ENCODE results near the gene LRIG2. TPM values are rescaled to one million over a fixed set of nuclear protein-coding genes. Genes with fewer than 3 reads are reported as not detected.
A peak's percentile ranks its signal among the peaks of the same experiment; 100 is the strongest.
"Not testable (repeated sequence)": the region's sequence is repeated elsewhere in the genome, so short reads cannot be mapped to it uniquely, and the experiment has no call there.

The LRIG2 gene
- total RNA-seq, 2 experiments from 2014 or later: 13.7 to 15.6 TPM

DNA sequence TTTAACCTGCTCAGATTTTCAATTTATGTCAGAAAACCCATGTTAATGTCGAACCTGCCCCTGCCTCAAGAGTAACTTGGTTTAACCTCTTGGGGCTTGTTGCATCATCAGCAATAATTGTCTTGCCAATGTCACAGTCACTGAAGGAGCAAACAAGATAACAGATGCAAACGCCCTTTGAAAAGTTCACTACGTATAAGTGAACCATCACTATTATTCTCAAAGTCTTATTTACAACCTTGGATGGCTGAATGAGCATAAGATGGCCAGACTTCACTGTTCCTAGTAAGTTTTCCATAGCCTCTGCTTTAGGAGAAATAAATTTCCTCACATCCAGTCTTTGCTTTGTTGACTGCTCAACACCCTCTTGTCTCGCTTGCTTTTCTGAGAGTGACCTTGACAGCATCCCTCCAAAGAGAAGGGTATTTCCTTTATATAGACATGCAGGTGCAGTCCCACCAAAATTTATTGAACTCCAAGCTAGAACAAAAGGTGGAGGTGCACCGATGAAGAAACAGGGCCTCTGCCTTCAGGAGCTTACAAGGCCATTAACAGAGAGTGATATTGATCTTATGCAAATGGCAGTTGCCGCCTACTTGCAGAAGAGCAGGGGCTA is 749 bp upstream of the LRIG2 start:
- ATAC-seq (no peak), DNase-seq (no peak)
- Mint-ChIP-seq H3K36me3 (ENCODE audit: low read depth) (peaks cover 9% of the 10 kb centered on the region), H3K27ac (peak overlapping the region; percentile 93), H3K9me3 (ENCODE audit: insufficient read depth) (no peaks in the 10 kb centered on the region), H3K27me3 (ENCODE audit: low read depth) (no peaks in the 10 kb centered on the region), H3K4me1 (ENCODE audit: low read depth) (peaks cover 33% of the 10 kb centered on the region), H3K4me3 (peak overlapping the region; percentile 98)
- CTCF ChIA-PET: interaction anchor here (0.6 to 4.7 kb wide), 89 partner anchors 9 to 809 kb away, joined by 3 to 67 read pairs (median 4); partner anchors contain the start of genes PHTF1, PPM1J, RSBN1 and SLC16A1
- POLR2A ChIA-PET: interaction anchor here (0.6 to 2.2 kb wide), 6 partner anchors 27 to 454 kb away, joined by 3 to 14 read pairs (median 4); partner anchors contain the start of genes SLC16A1 and ST7L

DNA sequence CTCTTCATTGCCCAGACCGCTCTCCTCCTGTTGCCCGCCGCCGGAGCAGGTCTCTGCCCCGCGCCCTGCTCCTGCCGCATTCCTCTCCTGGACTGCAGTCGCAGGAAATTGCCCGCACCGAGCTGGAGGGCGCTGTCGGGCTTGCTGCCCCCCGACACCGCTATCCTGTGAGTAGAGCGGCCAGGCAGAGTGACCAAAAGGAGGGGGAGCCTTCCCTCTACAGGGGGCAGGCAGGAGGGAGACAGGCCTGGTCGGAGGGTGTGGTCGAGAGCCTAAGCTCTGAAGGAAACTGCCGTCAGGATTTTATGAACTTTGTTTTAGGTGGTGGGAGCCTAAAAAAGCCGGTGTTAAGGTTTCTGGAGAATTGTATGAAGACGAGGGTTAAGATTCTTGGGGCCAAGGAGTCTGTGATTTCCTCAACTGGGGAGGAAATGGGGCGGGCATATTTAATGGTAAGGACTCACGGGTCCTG is 517 bp downstream of the LRIG2 start:
- Mint-ChIP-seq H3K9me3 (ENCODE audit: insufficient read depth) (no peaks in the 10 kb centered on the region), H3K27me3 (ENCODE audit: low read depth) (no peaks in the 10 kb centered on the region), H3K36me3 (ENCODE audit: low read depth) (peaks cover 18% of the 10 kb centered on the region), H3K4me1 (ENCODE audit: low read depth) (peaks cover 33% of the 10 kb centered on the region), H3K27ac (peak overlapping the region; percentile 93), H3K4me3 (peak overlapping the region; percentile 98)
- POLR2A ChIA-PET: interaction anchor here (0.6 to 2.2 kb wide), 4 partner anchors 20 to 1679 kb away, joined by 3 to 14 read pairs (median 4); partner anchors contain the start of gene SLC16A1
- ATAC-seq (peak; percentile 20), DNase-seq (no peak)
- CTCF ChIA-PET: interaction anchor here (0.7 to 4.7 kb wide), 54 partner anchors 8 to 739 kb away, joined by 3 to 67 read pairs (median 5); partner anchors contain the start of genes PHTF1, PPM1J, RSBN1 and SLC16A1

GRCh38 chr1:113074237-113074636 is 1.2 kb downstream of the LRIG2 start:
- ChIA-PET POLR2A (interaction anchor here (1.0 kb wide), 1 partner anchor 21 kb away, joined by 3 read pairs; no protein-coding TSS in a partner anchor), CTCF (interaction anchor here (1.3 to 4.7 kb wide), 7 partner anchors 16 to 358 kb away, joined by 3 to 67 read pairs (median 31); partner anchors contain the start of gene PPM1J)
- Mint-ChIP-seq H3K9me3 (ENCODE audit: insufficient read depth) (no peaks in the 10 kb centered on the region), H3K4me1 (ENCODE audit: low read depth) (peaks cover 33% of the 10 kb centered on the region), H3K27me3 (ENCODE audit: low read depth) (no peaks in the 10 kb centered on the region), H3K27ac (peak overlapping the region; percentile 93), H3K4me3 (peak overlapping the region; percentile 98), H3K36me3 (ENCODE audit: low read depth) (peaks cover 18% of the 10 kb centered on the region)
- ATAC-seq (no peak), DNase-seq (no peak)

DNA sequence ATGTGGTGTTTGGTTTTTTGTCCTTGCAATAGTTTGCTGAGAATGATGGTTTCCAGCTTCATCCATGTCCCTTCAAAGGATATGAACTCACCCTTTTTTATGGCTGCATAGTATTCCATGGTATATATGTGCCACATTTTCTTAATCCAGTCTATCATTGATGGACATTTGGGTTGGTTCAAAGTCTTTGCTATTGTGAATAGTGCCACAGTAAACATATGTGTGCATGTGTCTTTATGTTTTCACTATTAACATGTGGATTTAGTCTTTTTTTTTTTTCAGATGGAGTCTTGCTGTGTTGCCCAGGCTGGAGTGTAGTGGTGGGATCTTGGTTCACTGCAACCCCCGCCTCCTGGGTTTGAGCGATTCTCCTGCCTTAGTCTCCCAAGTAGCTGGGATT is 5.0 kb downstream of the LRIG2 start:
- ATAC-seq; H3K27ac Mint-ChIP-seq; H3K9me3 Mint-ChIP-seq (ENCODE audit: insufficient read depth); H3K27me3 Mint-ChIP-seq (ENCODE audit: low read depth); H3K4me3 Mint-ChIP-seq; POLR2A ChIA-PET; DNase-seq: not testable (repeated sequence)
- CTCF ChIA-PET: interaction anchor here (1.4 kb wide), 1 partner anchor 12 kb away, joined by 3 read pairs; no protein-coding TSS in a partner anchor
- Mint-ChIP-seq H3K36me3 (ENCODE audit: low read depth) (peaks cover 33% of the 10 kb centered on the region), H3K4me1 (ENCODE audit: low read depth) (peaks cover 28% of the 10 kb centered on the region)

DNA sequence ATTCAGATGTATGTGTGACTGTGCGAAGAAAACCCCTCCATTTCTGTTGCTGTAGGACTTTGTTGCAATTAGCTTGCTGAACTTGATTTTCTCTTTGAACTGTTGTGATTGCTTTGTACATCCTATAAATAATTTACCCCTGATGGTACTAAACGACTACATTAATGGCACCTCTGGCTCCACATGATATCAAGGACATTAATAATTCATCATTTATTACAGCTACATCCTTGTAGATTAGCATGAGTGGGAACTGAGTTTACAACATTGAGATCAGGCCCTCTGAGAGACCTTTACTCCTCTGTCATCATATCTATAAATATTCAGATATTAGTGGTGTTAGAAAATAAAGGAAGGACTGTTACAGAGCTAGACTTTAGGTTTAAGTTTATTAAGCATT is 13.5 kb downstream of the LRIG2 start:
- H3K4me3 Mint-ChIP-seq: no peak overlapping the region
- DNase-seq (no peak), ATAC-seq (no peak)
- H3K27me3 Mint-ChIP-seq (ENCODE audit: low read depth): no peaks in the 10 kb centered on the region
- peaks cover 18% of the 10 kb centered on the region for H3K36me3 Mint-ChIP-seq (ENCODE audit: low read depth)
- H3K4me1 Mint-ChIP-seq (ENCODE audit: low read depth): peaks cover 4% of the 10 kb centered on the region
- H3K27ac Mint-ChIP-seq: no peak overlapping the region
- ChIA-PET POLR2A (no interaction called here), CTCF (interaction anchor here (4.9 kb wide), 1 partner anchor 14 kb away, joined by 30 read pairs; the partner anchor contains the start of gene LRIG2)
- peaks cover 5% of the 10 kb centered on the region for H3K9me3 Mint-ChIP-seq (ENCODE audit: insufficient read depth)

DNA sequence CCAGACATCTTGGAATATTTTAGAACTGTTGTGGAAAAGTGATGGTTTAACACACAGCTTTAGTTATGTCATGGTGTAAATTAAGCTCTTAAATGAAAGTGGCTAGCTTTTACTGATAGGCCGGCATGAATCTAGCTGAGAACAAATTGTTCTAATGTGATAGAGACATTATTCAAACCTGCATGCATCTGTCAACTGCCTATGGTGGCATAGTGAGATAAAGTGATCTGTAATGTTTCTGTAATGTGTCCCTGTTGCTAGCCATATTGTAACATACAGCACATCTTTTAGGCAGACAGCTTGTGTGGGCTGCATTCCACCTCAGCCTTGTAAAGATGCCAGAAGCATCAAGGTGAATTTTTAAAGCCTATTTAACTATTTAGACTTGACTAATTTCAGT is 16.0 kb downstream of the LRIG2 start:
- ChIA-PET CTCF (interaction anchor here (1.0 to 4.9 kb wide), 2 partner anchors 16 to 22 kb away, joined by 4 to 30 read pairs; partner anchors contain the start of gene LRIG2), POLR2A (interaction anchor here (0.6 kb wide), 1 partner anchor 116 kb away, joined by 4 read pairs; no protein-coding TSS in a partner anchor)
- Mint-ChIP-seq H3K36me3 (ENCODE audit: low read depth) (peaks cover 17% of the 10 kb centered on the region), H3K27me3 (ENCODE audit: low read depth) (no peaks in the 10 kb centered on the region), H3K4me3 (no peak overlapping the region), H3K27ac (no peak overlapping the region), H3K4me1 (ENCODE audit: low read depth) (peaks cover 8% of the 10 kb centered on the region), H3K9me3 (ENCODE audit: insufficient read depth) (no peaks in the 10 kb centered on the region)
- DNase-seq (no peak), ATAC-seq (no peak)

DNA sequence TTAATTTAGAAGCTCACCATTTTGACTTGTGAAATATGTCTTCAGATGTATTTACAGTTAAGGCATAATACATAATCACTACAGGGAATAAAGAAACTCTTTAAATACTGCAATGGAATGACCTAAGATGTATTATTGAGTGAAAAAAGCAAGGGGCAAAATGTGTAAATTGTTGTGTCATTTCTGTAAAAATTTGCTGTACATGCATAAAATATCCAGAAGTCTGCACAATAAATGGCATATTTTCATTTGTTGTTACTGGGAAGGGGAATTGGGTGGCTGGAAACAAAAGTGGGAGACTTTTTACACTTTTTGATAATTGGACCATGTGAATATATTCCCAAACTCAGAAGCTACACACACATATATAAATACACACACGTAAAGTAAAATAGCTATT is 17.1 kb downstream of the LRIG2 start:
- Mint-ChIP-seq H3K4me1 (ENCODE audit: low read depth) (peaks cover 8% of the 10 kb centered on the region), H3K27me3 (ENCODE audit: low read depth) (no peaks in the 10 kb centered on the region), H3K36me3 (ENCODE audit: low read depth) (peaks cover 21% of the 10 kb centered on the region), H3K9me3 (ENCODE audit: insufficient read depth) (no peaks in the 10 kb centered on the region), H3K27ac (no peak overlapping the region), H3K4me3 (no peak overlapping the region)
- POLR2A ChIA-PET: interaction anchor here (0.6 kb wide), 1 partner anchor 145 kb away, joined by 4 read pairs; no protein-coding TSS in a partner anchor
- DNase-seq (no peak), ATAC-seq (no peak)
- CTCF ChIA-PET: interaction anchor here (0.9 to 4.9 kb wide), 2 partner anchors 13 to 17 kb away, joined by 3 to 30 read pairs; partner anchors contain the start of gene LRIG2

- H3K27ac Mint-ChIP-seq: no peak overlapping the region
- CTCF ChIA-PET: interaction anchor here (3.8 kb wide), 1 partner anchor 19 kb away, joined by 21 read pairs; the partner anchor contains the start of gene LRIG2
Observed at GRCh38 chr1:113091988-113092594, 19.1 kb downstream of the LRIG2 start.

DNA sequence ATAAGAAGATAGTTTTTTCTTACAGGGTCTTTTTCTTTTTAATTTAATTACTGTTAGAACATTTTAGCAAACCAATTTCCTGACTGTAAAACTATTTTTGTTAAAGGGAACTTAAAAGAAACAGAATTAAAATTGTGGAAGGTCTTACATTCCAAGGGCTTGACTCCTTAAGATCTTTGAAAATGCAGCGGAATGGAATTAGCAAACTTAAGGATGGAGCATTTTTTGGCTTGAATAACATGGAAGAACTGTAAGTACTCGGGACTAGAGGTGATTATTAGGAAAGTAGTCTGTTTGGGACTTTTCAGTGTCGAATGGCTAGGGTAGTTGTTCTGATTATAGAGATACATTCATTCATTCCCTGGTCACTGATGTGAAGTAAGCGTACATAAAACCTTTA is 21.5 kb downstream of the LRIG2 start:
- Mint-ChIP-seq H3K4me1 (ENCODE audit: low read depth) (peaks cover 8% of the 10 kb centered on the region), H3K27ac (no peak overlapping the region), H3K27me3 (ENCODE audit: low read depth) (no peaks in the 10 kb centered on the region), H3K9me3 (ENCODE audit: insufficient read depth) (no peaks in the 10 kb centered on the region), H3K36me3 (ENCODE audit: low read depth) (peaks cover 40% of the 10 kb centered on the region), H3K4me3 (no peak overlapping the region)
- ATAC-seq (no peak), DNase-seq (no peak)
- CTCF ChIA-PET: interaction anchor here (0.7 to 3.8 kb wide), 2 partner anchors 21 to 214 kb away, joined by 3 to 21 read pairs; partner anchors contain the start of gene LRIG2
- POLR2A ChIA-PET: interaction anchor here (0.6 to 0.8 kb wide), 2 partner anchors 52 to 132 kb away, joined by 3 read pairs; no protein-coding TSS in a partner anchor

More at GRCh38 chr1:113091988-113092594, 19.1 kb downstream of the LRIG2 start:
- ATAC-seq (no peak), DNase-seq (no peak)
- Mint-ChIP-seq H3K27me3 (ENCODE audit: low read depth) (no peaks in the 10 kb centered on the region), H3K4me3 (no peak overlapping the region), H3K36me3 (ENCODE audit: low read depth) (peaks cover 27% of the 10 kb centered on the region), H3K9me3 (ENCODE audit: insufficient read depth) (no peaks in the 10 kb centered on the region), H3K4me1 (ENCODE audit: low read depth) (peaks cover 8% of the 10 kb centered on the region)
- POLR2A ChIA-PET: no interaction called here

DNA sequence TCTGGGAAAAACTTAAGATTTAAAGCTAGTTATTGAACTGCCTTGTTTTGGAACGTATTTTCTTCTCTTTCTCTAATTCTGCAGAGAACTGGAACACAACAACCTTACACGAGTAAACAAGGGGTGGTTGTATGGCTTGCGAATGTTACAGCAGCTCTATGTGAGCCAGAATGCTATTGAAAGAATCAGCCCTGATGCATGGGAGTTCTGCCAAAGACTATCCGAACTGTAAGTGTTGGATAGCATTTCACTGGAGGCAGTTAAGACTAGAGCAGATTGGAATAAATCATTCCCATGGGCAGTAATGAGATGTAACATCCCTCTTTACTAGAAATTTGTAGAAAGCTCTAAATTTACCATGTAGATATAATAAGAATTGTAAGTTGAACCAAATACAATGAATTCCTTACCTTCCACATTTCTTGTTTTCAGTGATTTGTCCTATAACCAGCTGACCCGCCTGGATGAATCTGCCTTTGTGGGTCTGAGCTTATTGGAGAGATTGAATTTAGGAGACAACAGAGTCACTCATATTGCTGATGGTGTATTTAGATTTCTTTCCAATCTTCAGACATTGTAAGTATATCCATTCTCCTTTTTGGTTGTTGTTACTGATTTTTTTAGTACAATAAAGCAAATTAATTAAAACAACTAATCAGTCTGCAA is 22.9 kb downstream of the LRIG2 start:
- no peak overlapping the region for H3K27ac Mint-ChIP-seq
- no peak overlapping the region for H3K4me3 Mint-ChIP-seq
- ChIA-PET POLR2A (no interaction called here), CTCF (interaction anchor here (0.6 to 1.7 kb wide), 2 partner anchors 23 to 920 kb away, joined by 3 to 11 read pairs; partner anchors contain the start of gene LRIG2)
- no peak for DNase-seq
- no peaks in the 10 kb centered on the region for H3K9me3 Mint-ChIP-seq (ENCODE audit: insufficient read depth)
- peaks cover 45% of the 10 kb centered on the region for H3K36me3 Mint-ChIP-seq (ENCODE audit: low read depth)
- H3K27me3 Mint-ChIP-seq (ENCODE audit: low read depth): no peaks in the 10 kb centered on the region
- ATAC-seq: no peak
- peaks cover 4% of the 10 kb centered on the region for H3K4me1 Mint-ChIP-seq (ENCODE audit: low read depth)

- DNase-seq (no peak), ATAC-seq (no peak)
- Mint-ChIP-seq H3K27me3 (ENCODE audit: low read depth) (no peaks in the 10 kb centered on the region), H3K27ac (no peak overlapping the region), H3K9me3 (ENCODE audit: insufficient read depth) (no peaks in the 10 kb centered on the region), H3K4me3 (no peak overlapping the region), H3K36me3 (ENCODE audit: low read depth) (peaks cover 49% of the 10 kb centered on the region), H3K4me1 (ENCODE audit: low read depth) (peaks cover 4% of the 10 kb centered on the region)
- ChIA-PET CTCF (interaction anchor here (0.6 to 1.7 kb wide), 3 partner anchors 24 to 920 kb away, joined by 3 to 11 read pairs (median 4); partner anchors contain the start of gene LRIG2), POLR2A (no interaction called here)
Observed at GRCh38 chr1:113096493-113096892, 23.5 kb downstream of the LRIG2 start.

All from activated CD8-positive, alpha-beta T cell treated with anti-CD3 and anti-CD28 coated beads, Interleukin-2, amount 10 ng/mL, durations not matched to agents 7 days and 5 days (primary cell).